IPS DF 4.7 (cell line): ENCODE data around the gene CLDN17.

ENCODE experiments used
- DNase-seq: peaks from one replicate; pipeline ENCODE4 v3.0.0-alpha.2; 2013; ENCODE audit warnings: low spot score; ENCODE audit errors: extremely low read depth

CLDN17 gene

GRCh38 chr21:30166705-30167104, at the start of gene CLDN17:
CLDN17 (minus strand) TSS chr21:30166805; CDS start chr21:30166617, 188 bp downstream.
- no peak for DNase-seq

GRCh38 chr21:30216041-30216723, 49.6 kb upstream of the CLDN17 start, which contains the start of gene CLDN8:
CLDN8 (minus strand) TSS chr21:30216097; CDS start chr21:30215925, 172 bp downstream.
- no peak for DNase-seq

- DNase-seq: no peak
These were observed 44.5 kb upstream of the CLDN17 start for GRCh38 chr21:30211071-30211470.

- no peak for DNase-seq
These were observed 43.0 kb upstream of the CLDN17 start for GRCh38 chr21:30209601-30210000.

- no peak for DNase-seq
These were observed 40.6 kb upstream of the CLDN17 start for GRCh38 chr21:30207252-30207579.

- no peak for DNase-seq
These were observed 40.1 kb upstream of the CLDN17 start for GRCh38 chr21:30206551-30207251.

GRCh38 chr21:30200000-30200399, 33.4 kb upstream of the CLDN17 start:
- no peak for DNase-seq

GRCh38 chr21:30194701-30195299, 28.2 kb upstream of the CLDN17 start:
- DNase-seq: peak; percentile 22

GRCh38 chr21:30193201-30193600, 26.6 kb upstream of the CLDN17 start:
- no peak for DNase-seq

GRCh38 chr21:30190554-30190953, 23.9 kb upstream of the CLDN17 start:
- no peak for DNase-seq

GRCh38 chr21:30189773-30190172, 23.2 kb upstream of the CLDN17 start:
- DNase-seq: no peak

- DNase-seq: no peak
These were observed 19.6 kb upstream of the CLDN17 start for GRCh38 chr21:30186242-30186641.

- DNase-seq: no peak
These were observed 1.5 kb upstream of the CLDN17 start for GRCh38 chr21:30168086-30168485.

GRCh38 chr21:30166171-30166570, 434 bp downstream of the CLDN17 start:
- DNase-seq: no peak

- DNase-seq: no peak
These were observed 1.8 kb downstream of the CLDN17 start for GRCh38 chr21:30164796-30165195.

- no peak for DNase-seq
These were observed 12.8 kb downstream of the CLDN17 start for GRCh38 chr21:30153697-30154340.

- DNase-seq: no peak
These were observed 13.8 kb downstream of the CLDN17 start for GRCh38 chr21:30152792-30153191.

GRCh38 chr21:30148906-30149305, 17.7 kb downstream of the CLDN17 start:
- DNase-seq: no peak

- no peak for DNase-seq
These were observed 19.9 kb downstream of the CLDN17 start for GRCh38 chr21:30146558-30147282.

- DNase-seq: no peak
These were observed 28.1 kb downstream of the CLDN17 start for GRCh38 chr21:30138483-30138882.

- DNase-seq: no peak
These were observed 37.4 kb downstream of the CLDN17 start for GRCh38 chr21:30129246-30129645.
